Thoracic aorta (tissue), 2 donors: Measurements from ENCODE around the gene FAM156B. TPM values are rescaled to one million over a fixed set of nuclear protein-coding genes. Genes with fewer than 3 reads are reported as not detected.
A peak's percentile ranks its signal among the peaks of the same experiment; 100 is the strongest.
"Not testable (repeated sequence)": the region's sequence is repeated elsewhere in the genome, so short reads cannot be mapped to it uniquely, and the experiment has no call there.

Experiments
- ATAC-seq: fragments of 150-250 bp; one replicate; pipeline ENCODE4 v1.8.0; 2017; ENCODE audit warnings: low read depth; ENCODE audit not compliant: insufficient number of reproducible peaks, low FRiP score
- DNase-seq: peaks from one replicate; pipeline ENCODE4 v3.0.0-alpha.2; 2020; ENCODE audit warnings: low spot score
- H3K27ac ChIP-seq, 2 donors: fragments of 200-600 bp; sonication (generic); 1 replicate in 1 of 2; 2 replicates in 1 of 2; pipeline ENCODE4 v1.5.1; 2016; ENCODE audit warnings: mild to moderate bottlenecking in 2 of 2, moderate library complexity in 2 of 2
- H3K27me3 ChIP-seq: fragments of 200-600 bp; sonication (generic); replicated peaks from 2 replicates; pipeline ENCODE4 v1.6.0; 2016; ENCODE audit warnings: mild to moderate bottlenecking; ENCODE audit not compliant: insufficient read depth
- H3K36me3 ChIP-seq: fragments of 200-600 bp; sonication (generic); one replicate; pipeline ENCODE4 v1.5.1; 2016
- H3K4me1 ChIP-seq, 2 donors: fragments of 200-600 bp; sonication (generic); 1 replicate in 1 of 2; 2 replicates in 1 of 2; pipeline versions ENCODE4 v1.5.1 to v1.6.0; 2016; ENCODE audit warnings: low read depth in 2 of 2, mild to moderate bottlenecking in 1 of 2; ENCODE audit not compliant: control insufficient read depth in 1 of 2
- H3K4me3 ChIP-seq: fragments of 200-600 bp; sonication (generic); 2 replicates; pipeline ENCODE4 v1.5.1; 2016; ENCODE audit warnings: mild to moderate bottlenecking
- H3K9me3 ChIP-seq: fragments of 200-600 bp; sonication (generic); 2 replicates; pipeline ENCODE4 v1.5.1; 2016
- CTCF ChIP-seq: fragments of 200-600 bp; sonication (generic); IDR thresholded peaks from one replicate; pipeline ENCODE4 v1.5.1; 2019; ENCODE audit warnings: antibody characterized with exemption
- total RNA-seq, 2 donors: library from RNA; depleted of rRNA; stranded (reverse); fragments of >200 nt; gene quantifications; one replicate each; pipeline versions ENCODE4 v1.1.0 to v1.2.3, GENCODE V29; 2016

The FAM156B gene
- total RNA-seq, 2 donors from 2014 or later = 18.0 to 37.6 TPM

- no peaks in the 10 kb centered on the region for H3K36me3 ChIP-seq
- H3K9me3 ChIP-seq = no peaks in the 10 kb centered on the region
- no peak for ATAC-seq
- TF ChIP-seq CTCF = no peak
- no peak for DNase-seq
- no peaks in the 10 kb centered on the region for H3K4me1 ChIP-seq
- H3K4me3 ChIP-seq = peak overlapping the region; percentile 76
- H3K27ac ChIP-seq = peak overlapping the region; percentile 86 to 94
- no peaks in the 10 kb centered on the region for H3K27me3 ChIP-seq
Observed at GRCh38 chrX:52933976-52934703, 37.0 kb downstream of the FAM156B start.

- Histone ChIP-seq H3K36me3 (no peaks in the 10 kb centered on the region), H3K27me3 (no peaks in the 10 kb centered on the region), H3K4me3 (peak overlapping the region; percentile 76), H3K9me3 (no peaks in the 10 kb centered on the region), H3K27ac (peak overlapping the region; percentile 86 to 94), H3K4me1 (no peaks in the 10 kb centered on the region)
- DNase-seq (peak; percentile 54), ATAC-seq (peak; percentile 98)
- peak; percentile 83 for TF ChIP-seq CTCF
Observed at GRCh38 chrX:52934704-52935469, 37.8 kb downstream of the FAM156B start.

GRCh38 chrX:52935470-52935784, 38.3 kb downstream of the FAM156B start:
- ATAC-seq = peak; percentile 41
- H3K27me3 ChIP-seq, H3K9me3 ChIP-seq, H3K4me1 ChIP-seq, H3K36me3 ChIP-seq, DNase-seq: not testable (repeated sequence)
- Histone ChIP-seq H3K27ac (peak overlapping the region; percentile 86 to 94), H3K4me3 (peak overlapping the region; percentile 76)

GRCh38 chrX:52940704-52941103, 43.6 kb downstream of the FAM156B start:
- not testable (repeated sequence) for ATAC-seq, DNase-seq, H3K4me3 ChIP-seq, H3K27me3 ChIP-seq, H3K36me3 ChIP-seq, H3K27ac ChIP-seq, H3K4me1 ChIP-seq, H3K9me3 ChIP-seq

GRCh38 chrX:52941728-52942127, 44.6 kb downstream of the FAM156B start:
- not testable (repeated sequence) for DNase-seq, H3K36me3 ChIP-seq, H3K9me3 ChIP-seq, ATAC-seq, H3K4me1 ChIP-seq, H3K27ac ChIP-seq, H3K4me3 ChIP-seq, H3K27me3 ChIP-seq

- ATAC-seq, H3K9me3 ChIP-seq, H3K36me3 ChIP-seq, H3K27me3 ChIP-seq, DNase-seq, H3K4me3 ChIP-seq, H3K4me1 ChIP-seq, H3K27ac ChIP-seq: not testable (repeated sequence)
Observed at GRCh38 chrX:52945838-52946494, 48.8 kb downstream of the FAM156B start.

GRCh38 chrX:52947501-52947900, 50.4 kb downstream of the FAM156B start:
- H3K27me3 ChIP-seq, H3K4me1 ChIP-seq, ATAC-seq, H3K9me3 ChIP-seq, H3K36me3 ChIP-seq, H3K27ac ChIP-seq, H3K4me3 ChIP-seq, DNase-seq: not testable (repeated sequence)

- not testable (repeated sequence) for H3K27me3 ChIP-seq, H3K36me3 ChIP-seq, H3K4me1 ChIP-seq, H3K27ac ChIP-seq, DNase-seq, H3K4me3 ChIP-seq, ATAC-seq, H3K9me3 ChIP-seq
Observed at GRCh38 chrX:52948265-52948664, 51.1 kb downstream of the FAM156B start.

GRCh38 chrX:52949325-52949724, 52.2 kb downstream of the FAM156B start:
- H3K4me3 ChIP-seq, H3K9me3 ChIP-seq, H3K36me3 ChIP-seq, ATAC-seq, H3K27ac ChIP-seq, H3K4me1 ChIP-seq, DNase-seq, H3K27me3 ChIP-seq: not testable (repeated sequence)

GRCh38 chrX:52949884-52950283, 52.8 kb downstream of the FAM156B start:
- not testable (repeated sequence) for DNase-seq, H3K27me3 ChIP-seq, H3K36me3 ChIP-seq, H3K27ac ChIP-seq, H3K9me3 ChIP-seq, ATAC-seq, H3K4me3 ChIP-seq, H3K4me1 ChIP-seq
